HEK293 (cell line): ENCODE results near the gene C9orf43.

Source experiments
- CTCF ChIA-PET: fragments of 350-600 bp; formaldehyde crosslinking; extraction: SDS; loops from one replicate; lab custom pipeline; 2021; ENCODE audit warnings: antibody characterized with exemption; lab: Yijun Ruan, JAX
- POLR2A ChIA-PET: fragments of 300-600 bp; formaldehyde crosslinking; extraction: SDS; loops from one replicate; lab custom pipeline; 2020; ENCODE audit warnings: antibody characterized with exemption, inconsistent platforms; lab: Yijun Ruan, JAX
- H3K27ac ChIP-seq: fragments of 200-500 bp; sonication (Bioruptor generic); 2 replicates; pipeline ENCODE4 v1.5.1; 2014; ENCODE audit warnings: low read depth, low read length, control low read depth, inconsistent platforms; ENCODE audit errors: extremely low read depth
- H3K36me3 ChIP-seq, 2 experiments: fragments of 200-500 bp in 1 of 2; sonication (Bioruptor generic) in 1 of 2; 1 replicate in 1 of 2; 2 replicates in 1 of 2; pipeline ENCODE4 v1.5.1; 2014 to 2017; ENCODE audit warnings: inconsistent platforms in 2 of 2, low read length in 2 of 2; ENCODE audit not compliant: control insufficient read depth in 2 of 2, insufficient read depth in 1 of 2
- H3K4me1 ChIP-seq: fragments of 200-500 bp; sonication (Bioruptor generic); 2 replicates; pipeline ENCODE4 v1.5.1; 2014; ENCODE audit warnings: mild to moderate bottlenecking, low read length, inconsistent platforms; ENCODE audit not compliant: control insufficient read depth, insufficient read depth
- H3K4me3 ChIP-seq: 2 replicates; pipeline ENCODE4 v1.5.1; 2011; ENCODE audit warnings: low read depth, mild to moderate bottlenecking, control low read depth, low read length, moderate library complexity
- H3K9me3 ChIP-seq: fragments of 200-500 bp; sonication (Bioruptor generic); 2 replicates; pipeline ENCODE4 v1.5.1; 2014; ENCODE audit warnings: low read depth, low read length, inconsistent platforms; ENCODE audit not compliant: control insufficient read depth, insufficient read depth
- GLI2 ChIP-seq: fragments of 450-650 bp; formaldehyde crosslinking; IDR thresholded peaks from 2 replicates; pipeline ENCODE4; 2017; ENCODE audit warnings: missing biosample characterization, missing genetic modification characterization, low read depth, borderline replicate concordance
- GLI4 ChIP-seq: fragments of 450-650 bp; formaldehyde crosslinking; IDR thresholded peaks from 2 replicates; pipeline ENCODE4 v1.5.1; 2016; ENCODE audit warnings: missing biosample characterization, missing genetic modification characterization
- GLIS2 ChIP-seq: fragments of 450-650 bp; formaldehyde crosslinking; IDR thresholded peaks from 2 replicates; pipeline ENCODE4 v1.5.1; 2016; ENCODE audit warnings: missing biosample characterization, missing genetic modification characterization
- HOXA7 ChIP-seq: sonication (generic); formaldehyde crosslinking; IDR thresholded peaks from 2 replicates; pipeline ENCODE4 v1.8.1; 2022; ENCODE audit warnings: missing genetic modification reagents, borderline replicate concordance
- KLF10 ChIP-seq: fragments of 450-650 bp; IDR thresholded peaks from 2 replicates; pipeline ENCODE4 v1.5.1; 2018; ENCODE audit warnings: missing biosample characterization, mild to moderate bottlenecking, missing genetic modification characterization
- SCRT2 ChIP-seq: fragments of 450-650 bp; formaldehyde crosslinking; IDR thresholded peaks from 2 replicates; pipeline ENCODE4 v1.5.1; 2016; ENCODE audit warnings: missing biosample characterization, missing genetic modification characterization
- SETDB1 ChIP-seq: IDR thresholded peaks from one replicate; pipeline ENCODE4 v1.6.1; 2017; ENCODE audit warnings: mild to moderate bottlenecking, low read length, moderate library complexity, mixed read lengths; ENCODE audit not compliant: insufficient read length
- SP2 ChIP-seq: fragments of 450-650 bp; formaldehyde crosslinking; IDR thresholded peaks from 2 replicates; pipeline ENCODE4 v1.5.1; 2016; ENCODE audit warnings: missing biosample characterization, missing genetic modification characterization
- ZBTB21 ChIP-seq: fragments of 450-650 bp; formaldehyde crosslinking; IDR thresholded peaks from 2 replicates; pipeline ENCODE4 v1.5.1; 2017; ENCODE audit warnings: missing biosample characterization, missing genetic modification characterization
- ZBTB7A ChIP-seq: fragments of 450-650 bp; formaldehyde crosslinking; IDR thresholded peaks from 2 replicates; pipeline ENCODE4 v1.5.1; 2016; ENCODE audit warnings: low read depth, missing biosample characterization, missing genetic modification characterization
- ZFHX2 ChIP-seq: fragments of 450-650 bp; formaldehyde crosslinking; conservative IDR thresholded peaks from 2 replicates; pipeline ENCODE4 v1.5.1; 2016; ENCODE audit warnings: missing biosample characterization, missing genetic modification characterization
- ZFP69B ChIP-seq: fragments of 450-650 bp; formaldehyde crosslinking; IDR thresholded peaks from 2 replicates; pipeline ENCODE4 v1.5.1; 2016; ENCODE audit warnings: missing biosample characterization, missing genetic modification characterization
- ZNF157 ChIP-seq: fragments of 450-650 bp; formaldehyde crosslinking; IDR thresholded peaks from 2 replicates; pipeline ENCODE4 v1.5.1; 2016; ENCODE audit warnings: missing biosample characterization, missing genetic modification characterization
- ZNF2 ChIP-seq: fragments of 450-650 bp; formaldehyde crosslinking; IDR thresholded peaks from 2 replicates; pipeline ENCODE4 v1.5.1; 2016; ENCODE audit warnings: missing biosample characterization, missing genetic modification characterization
- ZNF223 ChIP-seq: fragments of 450-650 bp; formaldehyde crosslinking; IDR thresholded peaks from 2 replicates; pipeline ENCODE4 v1.5.1; 2016; ENCODE audit warnings: missing biosample characterization, missing genetic modification characterization
- ZNF248 ChIP-seq: fragments of 450-650 bp; formaldehyde crosslinking; IDR thresholded peaks from 2 replicates; pipeline ENCODE4 v1.5.1; 2017; ENCODE audit warnings: missing biosample characterization, missing genetic modification characterization
- ZNF302 ChIP-seq: fragments of 450-650 bp; formaldehyde crosslinking; IDR thresholded peaks from 2 replicates; pipeline ENCODE4 v1.5.1; 2016; ENCODE audit warnings: missing biosample characterization, missing genetic modification characterization, low read depth
- ZNF354C ChIP-seq: fragments of 450-650 bp; formaldehyde crosslinking; IDR thresholded peaks from 2 replicates; pipeline ENCODE4 v1.5.1; 2016; ENCODE audit warnings: missing biosample characterization, missing genetic modification characterization, low read depth, borderline replicate concordance
- ZNF488 ChIP-seq: fragments of 450-650 bp; formaldehyde crosslinking; IDR thresholded peaks from 2 replicates; pipeline ENCODE4 v1.5.1; 2016; ENCODE audit warnings: missing biosample characterization, missing genetic modification characterization
- ZNF600 ChIP-seq: fragments of 450-650 bp; formaldehyde crosslinking; IDR thresholded peaks from 2 replicates; pipeline ENCODE4 v1.5.1; 2016; ENCODE audit warnings: missing biosample characterization, missing genetic modification characterization
- ZNF610 ChIP-seq: fragments of 450-650 bp; formaldehyde crosslinking; IDR thresholded peaks from 2 replicates; pipeline ENCODE4 v1.5.1; 2016; ENCODE audit warnings: missing biosample characterization, missing genetic modification characterization, borderline replicate concordance
- ZNF654 ChIP-seq: fragments of 450-650 bp; formaldehyde crosslinking; IDR thresholded peaks from 2 replicates; pipeline ENCODE4 v1.5.1; 2016; ENCODE audit warnings: low read depth, missing biosample characterization, missing genetic modification characterization
- ZNF76 ChIP-seq: fragments of 450-650 bp; formaldehyde crosslinking; IDR thresholded peaks from 2 replicates; pipeline ENCODE4; 2016; ENCODE audit warnings: low read depth, missing biosample characterization, missing genetic modification characterization, borderline replicate concordance
- ZNF768 ChIP-seq: fragments of 450-650 bp; formaldehyde crosslinking; IDR thresholded peaks from 2 replicates; pipeline ENCODE4 v1.5.1; 2018; ENCODE audit warnings: missing biosample characterization, mild to moderate bottlenecking, missing genetic modification characterization
- ZNF777 ChIP-seq: fragments of 450-650 bp; formaldehyde crosslinking; IDR thresholded peaks from 2 replicates; pipeline ENCODE4 v1.5.1; 2017; ENCODE audit warnings: missing biosample characterization, missing genetic modification characterization, borderline replicate concordance
- ZNF791 ChIP-seq: fragments of 450-650 bp; formaldehyde crosslinking; IDR thresholded peaks from 2 replicates; pipeline ENCODE4 v1.5.1; 2016; ENCODE audit warnings: missing biosample characterization, missing genetic modification characterization
- ZSCAN5A ChIP-seq: fragments of 450-650 bp; formaldehyde crosslinking; IDR thresholded peaks from 2 replicates; pipeline ENCODE4 v1.5.1; 2016; ENCODE audit warnings: missing biosample characterization, missing genetic modification characterization
- TF ChIP-seq, protein P1 (sequence below): fragments of 450-650 bp; IDR thresholded peaks from 2 replicates; pipeline ENCODE4 v1.5.1; 2018; ENCODE audit warnings: missing biosample characterization, missing genetic modification characterization
- TF ChIP-seq, protein P2 (sequence below): fragments of 450-650 bp; formaldehyde crosslinking; IDR thresholded peaks from 2 replicates; pipeline ENCODE4 v1.5.1; 2016; ENCODE audit warnings: missing biosample characterization, missing genetic modification characterization
- TF ChIP-seq, protein P3 (sequence below): fragments of 450-650 bp; formaldehyde crosslinking; IDR thresholded peaks from 2 replicates; pipeline ENCODE4 v1.5.1; 2017; ENCODE audit warnings: missing biosample characterization, missing genetic modification characterization

Gene C9orf43

DNA sequence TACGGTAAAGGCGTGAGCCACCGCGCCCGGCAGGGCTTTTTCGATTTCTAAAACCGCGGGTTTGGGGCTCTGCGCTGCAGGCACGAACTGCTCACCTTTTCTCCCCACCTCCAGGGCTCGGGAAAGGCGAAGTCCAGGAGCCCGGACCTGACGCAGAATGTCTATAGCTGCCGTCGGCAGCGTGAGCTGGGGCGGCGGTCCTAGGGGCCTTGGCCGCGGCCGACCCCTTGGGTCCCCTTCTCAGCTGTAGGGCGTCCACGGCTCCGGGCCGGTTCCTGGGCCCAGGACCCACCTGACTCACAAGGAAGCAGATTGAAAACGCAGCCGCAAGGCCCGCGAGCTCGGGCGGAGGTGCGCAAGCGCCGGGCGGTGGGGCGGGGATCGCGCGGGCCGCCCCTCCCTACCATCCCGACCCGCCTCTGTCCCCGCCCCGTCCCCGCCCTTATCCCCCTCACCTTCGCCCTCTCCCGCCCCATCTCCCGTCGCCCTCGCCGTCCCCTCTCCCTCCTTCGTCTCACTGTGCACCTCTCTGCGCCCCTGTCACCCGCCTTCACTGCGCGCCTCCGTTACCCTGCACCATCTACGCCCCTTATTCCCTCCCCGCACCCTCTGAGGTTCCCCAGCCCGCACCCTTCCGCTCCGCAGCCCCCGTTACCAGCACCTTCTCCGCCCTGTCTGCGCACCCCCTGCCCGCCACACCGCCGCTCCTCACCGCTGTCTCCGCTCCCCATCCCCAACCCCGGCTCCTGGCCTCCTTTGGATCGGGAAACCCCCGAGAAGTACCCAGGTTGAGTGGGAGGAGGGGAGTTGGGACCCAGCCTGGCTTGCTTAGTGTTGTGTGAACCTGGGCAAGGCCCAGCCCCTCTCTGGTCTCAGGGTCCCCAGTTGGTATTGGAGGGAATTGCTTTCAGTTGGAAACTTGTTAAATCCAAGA, 33.6 kb upstream of the C9orf43 start, which contains the start of gene HDHD3:
Gene HDHD3 (minus strand): TSS at position 353 of the 934 bp plus-strand sequence. CDS start 2,632 bp downstream, outside the sequence.
- CTCF ChIA-PET, result interaction anchor here (0.7 to 1.1 kb wide), 2 partner anchors 68 to 728 kb away, joined by 3 to 4 read pairs; no protein-coding TSS in a partner anchor
- H3K4me1 ChIP-seq, result peaks cover 3% of the 10 kb centered on the region; the same call in 1 of the 2 replicates
- peak within 1 kb of the TSS; percentile 81 for H3K27ac ChIP-seq
- H3K9me3 ChIP-seq, result no peaks in the 10 kb centered on the region
- peaks cover 0 to 32% of the 10 kb centered on the region in 2 experiments; a peak in 2 of 3 replicates for H3K36me3 ChIP-seq
- POLR2A ChIA-PET, result interaction anchor here (0.6 to 2.0 kb wide), 13 partner anchors 11 to 101 kb away, joined by 3 to 20 read pairs (median 4); partner anchors contain the start of genes ALAD, C9orf43, CDC26 and POLE3
- H3K4me3 ChIP-seq, result peak within 1 kb of the TSS; percentile 64
- TF ChIP-seq KLF10 (tag by site-specific recombination) (peak; percentile 35; the same call in 1 of the 2 replicates), ZNF354C (tag by site-specific recombination) (no peak), SP2 (tag by site-specific recombination) (peak; percentile 83), ZNF488 (tag by site-specific recombination) (no peak), ZNF2 (tag by site-specific recombination) (0 out of 2 replicates have a peak, but pooled peaks have one; percentile 18), ZFP69B (tag by site-specific recombination) (0 out of 2 replicates have a peak, but pooled peaks have one; percentile 33), ZNF654 (tag by site-specific recombination) (no peak), ZBTB7A (tag by site-specific recombination) (no peak), SCRT2 (tag by site-specific recombination) (no peak), ZNF777 (tag by site-specific recombination) (0 out of 2 replicates have a peak, but pooled peaks have one; percentile 57), ZNF76 (tag by site-specific recombination) (peak; percentile 57; the same call in 1 of the 2 replicates), ZFHX2 (tag by site-specific recombination) (peak; percentile 77), SETDB1 (no peak), GLI4 (tag by site-specific recombination) (no peak), HOXA7 (no peak), ZBTB21 (tag by site-specific recombination) (no peak), ZNF248 (tag by site-specific recombination) (no peak), ZNF157 (no peak), GLI2 (tag by site-specific recombination) (no peak), ZNF600 (tag by site-specific recombination) (0 out of 2 replicates have a peak, but pooled peaks have one; percentile 41), ZSCAN5A (tag by site-specific recombination) (peak; percentile 36; the same call in 1 of the 2 replicates), GLIS2 (peak; percentile 53; the same call in 1 of the 2 replicates), ZNF223 (peak; percentile 71; the same call in 1 of the 2 replicates), ZNF610 (tag by site-specific recombination) (peak; percentile 90; the same call in 1 of the 2 replicates), ZNF791 (tag by site-specific recombination) (no peak), ZNF768 (no peak), ZNF302 (tag by site-specific recombination) (no peak)
- TF ChIP-seq, protein P1, sequence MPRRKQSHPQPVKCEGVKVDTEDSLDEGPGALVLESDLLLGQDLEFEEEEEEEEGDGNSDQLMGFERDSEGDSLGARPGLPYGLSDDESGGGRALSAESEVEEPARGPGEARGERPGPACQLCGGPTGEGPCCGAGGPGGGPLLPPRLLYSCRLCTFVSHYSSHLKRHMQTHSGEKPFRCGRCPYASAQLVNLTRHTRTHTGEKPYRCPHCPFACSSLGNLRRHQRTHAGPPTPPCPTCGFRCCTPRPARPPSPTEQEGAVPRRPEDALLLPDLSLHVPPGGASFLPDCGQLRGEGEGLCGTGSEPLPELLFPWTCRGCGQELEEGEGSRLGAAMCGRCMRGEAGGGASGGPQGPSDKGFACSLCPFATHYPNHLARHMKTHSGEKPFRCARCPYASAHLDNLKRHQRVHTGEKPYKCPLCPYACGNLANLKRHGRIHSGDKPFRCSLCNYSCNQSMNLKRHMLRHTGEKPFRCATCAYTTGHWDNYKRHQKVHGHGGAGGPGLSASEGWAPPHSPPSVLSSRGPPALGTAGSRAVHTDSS, result no peak
- TF ChIP-seq, protein P2, sequence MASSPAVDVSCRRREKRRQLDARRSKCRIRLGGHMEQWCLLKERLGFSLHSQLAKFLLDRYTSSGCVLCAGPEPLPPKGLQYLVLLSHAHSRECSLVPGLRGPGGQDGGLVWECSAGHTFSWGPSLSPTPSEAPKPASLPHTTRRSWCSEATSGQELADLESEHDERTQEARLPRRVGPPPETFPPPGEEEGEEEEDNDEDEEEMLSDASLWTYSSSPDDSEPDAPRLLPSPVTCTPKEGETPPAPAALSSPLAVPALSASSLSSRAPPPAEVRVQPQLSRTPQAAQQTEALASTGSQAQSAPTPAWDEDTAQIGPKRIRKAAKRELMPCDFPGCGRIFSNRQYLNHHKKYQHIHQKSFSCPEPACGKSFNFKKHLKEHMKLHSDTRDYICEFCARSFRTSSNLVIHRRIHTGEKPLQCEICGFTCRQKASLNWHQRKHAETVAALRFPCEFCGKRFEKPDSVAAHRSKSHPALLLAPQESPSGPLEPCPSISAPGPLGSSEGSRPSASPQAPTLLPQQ (tag by site-specific recombination), result peak; percentile 71; the same call in 1 of the 2 replicates
- TF ChIP-seq, protein P3, sequence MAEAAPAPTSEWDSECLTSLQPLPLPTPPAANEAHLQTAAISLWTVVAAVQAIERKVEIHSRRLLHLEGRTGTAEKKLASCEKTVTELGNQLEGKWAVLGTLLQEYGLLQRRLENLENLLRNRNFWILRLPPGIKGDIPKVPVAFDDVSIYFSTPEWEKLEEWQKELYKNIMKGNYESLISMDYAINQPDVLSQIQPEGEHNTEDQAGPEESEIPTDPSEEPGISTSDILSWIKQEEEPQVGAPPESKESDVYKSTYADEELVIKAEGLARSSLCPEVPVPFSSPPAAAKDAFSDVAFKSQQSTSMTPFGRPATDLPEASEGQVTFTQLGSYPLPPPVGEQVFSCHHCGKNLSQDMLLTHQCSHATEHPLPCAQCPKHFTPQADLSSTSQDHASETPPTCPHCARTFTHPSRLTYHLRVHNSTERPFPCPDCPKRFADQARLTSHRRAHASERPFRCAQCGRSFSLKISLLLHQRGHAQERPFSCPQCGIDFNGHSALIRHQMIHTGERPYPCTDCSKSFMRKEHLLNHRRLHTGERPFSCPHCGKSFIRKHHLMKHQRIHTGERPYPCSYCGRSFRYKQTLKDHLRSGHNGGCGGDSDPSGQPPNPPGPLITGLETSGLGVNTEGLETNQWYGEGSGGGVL, result peak; percentile 96
